GM12874 (cell line): ENCODE results near the gene SPECC1L.

Source experiments
- CTCF ChIP-seq: IDR thresholded peaks from 2 replicates; pipeline ENCODE4 v1.5.1; 2011; ENCODE audit warnings: low read depth, mild to moderate bottlenecking, control low read depth, low read length, moderate library complexity; ENCODE audit not compliant: insufficient read depth

Gene SPECC1L

DNA sequence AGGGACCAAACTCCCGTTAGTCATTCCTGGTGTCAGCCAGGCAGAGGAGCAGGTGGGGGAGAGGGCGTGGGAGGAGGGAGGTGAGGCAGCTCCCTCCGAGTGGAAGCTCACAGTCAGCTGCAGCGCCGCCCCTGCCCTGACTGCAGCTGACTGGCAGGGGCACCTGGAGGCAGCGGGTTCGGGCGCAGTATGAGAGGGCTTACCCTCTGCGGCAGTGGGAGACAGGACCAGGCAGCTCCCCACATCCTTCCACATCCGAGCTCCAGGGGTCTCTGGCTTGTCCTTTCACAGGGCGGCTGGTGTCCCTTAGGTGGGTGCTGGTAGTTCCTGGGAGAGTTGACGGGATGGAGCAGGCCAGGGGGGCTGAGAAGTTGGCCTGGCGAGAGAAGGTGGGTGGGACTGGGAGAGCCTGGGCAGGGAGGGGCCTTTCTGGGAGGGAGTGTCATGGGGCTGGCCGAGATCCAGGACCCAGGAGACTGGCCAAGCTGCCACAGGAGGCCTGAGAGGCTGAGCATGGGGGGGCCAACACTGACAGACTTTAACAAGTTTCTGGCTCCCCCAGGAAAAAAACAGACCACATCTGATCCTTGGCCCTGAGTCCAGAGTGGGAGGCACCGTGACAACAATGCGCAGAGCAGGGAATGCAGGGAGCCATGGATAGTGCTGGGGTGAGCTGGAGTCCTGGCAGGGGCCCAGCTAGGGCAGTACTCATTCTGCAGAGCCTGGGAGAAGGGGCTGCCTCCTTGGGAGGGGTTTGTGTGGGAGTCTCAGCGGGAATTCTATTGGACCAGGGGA is 161.6 kb downstream of the SPECC1L start:
- TF ChIP-seq CTCF = no peak

DNA sequence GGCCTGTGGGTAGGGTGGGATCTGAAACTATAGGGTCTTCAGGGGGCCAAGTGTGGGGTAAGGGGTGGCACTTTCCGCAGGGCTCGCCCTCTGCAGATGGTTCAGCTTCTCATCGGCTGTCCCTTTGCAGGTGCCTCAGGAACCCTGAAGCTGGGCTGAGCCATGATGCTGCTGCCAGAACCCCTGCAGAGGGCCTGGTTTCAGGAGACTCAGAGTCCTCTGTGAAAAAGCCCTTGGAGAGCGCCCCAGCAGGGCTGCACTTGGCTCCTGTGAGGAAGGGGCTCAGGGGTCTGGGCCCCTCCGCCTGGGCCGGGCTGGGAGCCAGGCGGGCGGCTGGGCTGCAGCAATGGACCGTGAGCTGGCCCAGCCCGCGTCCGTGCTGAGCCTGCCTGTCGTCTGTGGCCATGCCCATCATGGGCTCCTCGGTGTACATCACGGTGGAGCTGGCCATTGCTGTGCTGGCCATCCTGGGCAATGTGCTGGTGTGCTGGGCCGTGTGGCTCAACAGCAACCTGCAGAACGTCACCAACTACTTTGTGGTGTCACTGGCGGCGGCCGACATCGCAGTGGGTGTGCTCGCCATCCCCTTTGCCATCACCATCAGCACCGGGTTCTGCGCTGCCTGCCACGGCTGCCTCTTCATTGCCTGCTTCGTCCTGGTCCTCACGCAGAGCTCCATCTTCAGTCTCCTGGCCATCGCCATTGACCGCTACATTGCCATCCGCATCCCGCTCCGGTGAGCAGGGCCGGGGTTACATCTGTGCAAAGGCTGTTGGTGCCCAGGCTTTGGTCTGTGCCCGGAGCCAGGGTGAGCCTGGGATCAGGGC is 162.6 kb downstream of the SPECC1L start:
- TF ChIP-seq CTCF = no peak

- no peak for TF ChIP-seq CTCF
Observed at GRCh38 chr22:24433828-24434470, 163.3 kb downstream of the SPECC1L start.

DNA sequence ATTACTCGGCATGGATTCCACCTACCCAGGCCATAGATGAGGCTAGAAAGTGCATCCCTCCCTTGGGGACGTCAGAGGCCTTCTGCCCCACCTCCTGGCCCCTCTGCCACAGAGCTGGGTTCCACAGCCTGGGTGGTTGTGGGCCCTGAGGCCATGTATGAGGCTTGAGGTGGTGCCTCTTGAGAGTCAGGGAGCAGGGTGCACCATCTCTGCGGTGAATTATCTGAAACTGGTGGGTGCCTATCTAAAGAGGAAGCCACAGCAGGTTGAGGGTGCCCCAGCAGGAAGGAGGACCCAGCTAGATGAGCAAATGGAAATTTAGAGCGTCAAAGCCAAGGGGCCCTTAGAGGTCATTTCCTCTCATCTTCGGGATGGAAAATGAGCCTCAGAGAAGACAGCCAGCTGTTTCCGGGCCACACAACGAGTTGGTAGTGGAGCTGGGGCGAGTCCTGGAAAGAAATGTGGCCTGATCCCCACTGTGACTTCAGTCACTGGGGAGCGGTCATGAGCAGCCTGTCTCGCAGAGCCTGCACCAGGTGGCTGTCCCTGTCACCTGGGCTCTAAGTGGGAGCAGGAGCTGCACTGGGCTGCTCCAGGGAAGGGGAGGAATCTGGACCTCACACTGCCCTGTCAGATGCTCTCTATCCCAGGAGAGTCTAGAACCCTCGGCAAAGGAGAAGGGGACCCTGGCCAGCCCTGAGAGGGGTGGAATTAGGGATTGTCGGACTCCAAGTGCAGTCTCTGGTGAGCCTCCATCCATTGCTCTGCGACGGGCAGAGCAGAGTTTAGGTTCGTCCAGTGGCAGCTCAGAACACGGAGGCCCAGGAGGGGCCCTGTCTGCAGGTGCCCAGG is 164.1 kb downstream of the SPECC1L start:
- TF ChIP-seq CTCF = no peak

- no peak for TF ChIP-seq CTCF
Observed at GRCh38 chr22:24435323-24435645, 164.7 kb downstream of the SPECC1L start.

- TF ChIP-seq CTCF = no peak
Observed at GRCh38 chr22:24435861-24436371, 165.3 kb downstream of the SPECC1L start.
